Memory B cell (primary cell): ENCODE data around the gene DNAI1.

Source experiments
- ATAC-seq: fragments of 150-1000 bp; cut with Tn5 transposase; 2 replicates; pipeline ENCODE4 v1.10.0; 2021; ENCODE audit warnings: low read depth, mild to moderate bottlenecking, moderate library complexity
- DNase-seq, 2 donors: peaks; one replicate each; pipeline ENCODE4 v3.0.0; 2022; ENCODE audit warnings: low spot score in 2 of 2
- H3K27ac Mint-ChIP-seq: one replicate; pipeline ENCODE4 v1.8.0; 2022; ENCODE audit warnings: mild to moderate bottlenecking, moderate library complexity, mixed read lengths
- H3K27me3 Mint-ChIP-seq: one replicate; pipeline ENCODE4 v1.8.0; 2022; ENCODE audit warnings: mixed read lengths
- H3K36me3 Mint-ChIP-seq: one replicate; pipeline ENCODE4 v1.8.0; 2022; ENCODE audit warnings: mild to moderate bottlenecking, mixed read lengths
- H3K4me1 Mint-ChIP-seq: one replicate; pipeline ENCODE4 v1.8.0; 2022; ENCODE audit warnings: mixed read lengths
- H3K4me3 Mint-ChIP-seq: one replicate; pipeline ENCODE4 v1.8.0; 2022; ENCODE audit warnings: mild to moderate bottlenecking, moderate library complexity, mixed read lengths
- H3K9me3 Mint-ChIP-seq: one replicate; pipeline ENCODE4 v1.8.0; 2022; ENCODE audit warnings: mixed read lengths

DNAI1 gene

GRCh38 chr9:34563262-34563661 is 104.7 kb downstream of the DNAI1 start:
- Mint-ChIP-seq H3K4me3 (no peak overlapping the region), H3K27ac (no peak overlapping the region), H3K27me3 (peaks cover 44% of the 10 kb centered on the region), H3K36me3 (peaks cover 2% of the 10 kb centered on the region), H3K4me1 (no peaks in the 10 kb centered on the region), H3K9me3 (no peaks in the 10 kb centered on the region)
- no peak for ATAC-seq
- no peak for DNase-seq

DNA sequence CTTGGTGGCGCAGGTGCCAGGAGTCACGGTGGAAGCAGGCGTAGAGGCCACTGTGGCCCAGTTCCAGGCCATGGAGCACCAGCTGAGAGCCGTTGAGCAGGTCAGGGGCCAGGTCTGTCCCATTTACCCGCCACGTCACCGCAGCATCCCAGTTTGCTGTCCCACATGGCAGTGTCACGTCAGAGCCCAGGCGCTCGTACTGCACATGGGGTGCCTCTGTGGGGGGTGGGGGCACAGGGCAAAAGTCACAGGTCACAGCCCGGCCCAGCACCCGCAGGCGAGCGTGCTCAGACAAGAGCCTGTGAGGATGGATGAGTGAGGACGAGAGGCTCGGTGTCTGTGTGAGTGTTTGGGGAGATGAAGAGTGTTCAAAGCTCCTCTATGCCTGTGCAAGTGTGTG is 106.0 kb downstream of the DNAI1 start:
- H3K4me3 Mint-ChIP-seq, result no peak overlapping the region
- peaks cover 42% of the 10 kb centered on the region for H3K27me3 Mint-ChIP-seq
- peaks cover 2% of the 10 kb centered on the region for H3K36me3 Mint-ChIP-seq
- no peak overlapping the region for H3K27ac Mint-ChIP-seq
- no peak for ATAC-seq
- no peak for DNase-seq
- H3K9me3 Mint-ChIP-seq, result no peaks in the 10 kb centered on the region
- H3K4me1 Mint-ChIP-seq, result no peaks in the 10 kb centered on the region

GRCh38 chr9:34565856-34566255 is 107.3 kb downstream of the DNAI1 start:
- DNase-seq (no peak), ATAC-seq (no peak)
- no peak overlapping the region for H3K27ac Mint-ChIP-seq
- peaks cover 36% of the 10 kb centered on the region for H3K27me3 Mint-ChIP-seq
- H3K9me3 Mint-ChIP-seq, result no peaks in the 10 kb centered on the region
- H3K36me3 Mint-ChIP-seq, result peaks cover 2% of the 10 kb centered on the region
- H3K4me1 Mint-ChIP-seq, result no peaks in the 10 kb centered on the region
- H3K4me3 Mint-ChIP-seq, result no peak overlapping the region

DNA sequence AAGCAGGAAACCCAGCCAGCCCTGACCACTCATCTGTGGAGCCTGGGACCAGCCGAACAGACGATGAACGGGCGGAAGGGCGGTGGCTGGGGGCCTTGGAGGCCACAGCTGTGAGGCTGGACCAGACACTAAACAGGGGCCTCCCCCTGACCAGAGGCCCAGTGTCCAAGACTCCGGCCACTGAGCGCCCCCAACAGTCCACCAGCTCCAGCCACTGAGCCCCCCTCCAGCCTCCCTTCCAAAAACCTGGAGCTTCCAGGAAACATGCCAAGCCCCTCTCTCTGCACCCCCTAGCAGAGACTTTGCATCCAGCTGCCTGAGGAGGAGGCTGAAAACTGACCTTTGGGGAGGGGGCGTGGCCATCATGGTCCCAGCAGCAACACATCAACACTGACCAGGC is 107.7 kb downstream of the DNAI1 start:
- Mint-ChIP-seq H3K27me3 (peaks cover 38% of the 10 kb centered on the region), H3K36me3 (peaks cover 2% of the 10 kb centered on the region), H3K27ac (no peak overlapping the region), H3K9me3 (no peaks in the 10 kb centered on the region), H3K4me3 (no peak overlapping the region), H3K4me1 (no peaks in the 10 kb centered on the region)
- no peak for DNase-seq
- ATAC-seq, result no peak

- peaks cover 2% of the 10 kb centered on the region for H3K36me3 Mint-ChIP-seq
- no peak overlapping the region for H3K27ac Mint-ChIP-seq
- ATAC-seq (no peak), DNase-seq (no peak)
- H3K27me3 Mint-ChIP-seq, result peaks cover 38% of the 10 kb centered on the region
- no peak overlapping the region for H3K4me3 Mint-ChIP-seq
- H3K9me3 Mint-ChIP-seq, result no peaks in the 10 kb centered on the region
- H3K4me1 Mint-ChIP-seq, result peaks cover 3% of the 10 kb centered on the region
These were observed 108.4 kb downstream of the DNAI1 start for GRCh38 chr9:34566972-34567371.

DNA sequence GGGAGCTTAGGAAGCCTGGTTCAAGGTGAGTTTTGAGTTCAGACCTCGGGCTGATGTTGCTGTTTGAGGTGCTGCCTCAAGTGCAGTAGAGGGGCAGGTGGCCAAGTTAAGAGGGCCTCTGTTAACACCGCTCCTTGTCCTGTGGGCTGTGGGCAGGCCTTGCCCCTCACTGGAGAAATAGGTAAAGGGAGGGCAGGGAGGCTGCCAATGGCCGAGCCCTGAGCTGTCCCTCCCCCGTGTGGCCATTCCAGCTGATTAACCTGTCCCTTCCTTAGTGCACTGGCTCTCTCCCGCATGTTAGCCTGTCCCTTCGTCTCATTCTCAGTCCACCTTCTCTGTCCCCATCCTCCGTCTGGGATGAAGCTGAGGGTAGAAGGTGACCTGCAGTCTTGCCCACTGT is 109.5 kb downstream of the DNAI1 start:
- Mint-ChIP-seq H3K27me3 (peaks cover 35% of the 10 kb centered on the region), H3K36me3 (no peaks in the 10 kb centered on the region), H3K9me3 (no peaks in the 10 kb centered on the region), H3K4me1 (peaks cover 3% of the 10 kb centered on the region), H3K4me3 (no peak overlapping the region), H3K27ac (no peak overlapping the region)
- DNase-seq (no peak), ATAC-seq (no peak)

- peaks cover 35% of the 10 kb centered on the region for H3K27me3 Mint-ChIP-seq
- no peak for DNase-seq
- no peak overlapping the region for H3K4me3 Mint-ChIP-seq
- no peak overlapping the region for H3K27ac Mint-ChIP-seq
- peaks cover 3% of the 10 kb centered on the region for H3K4me1 Mint-ChIP-seq
- no peaks in the 10 kb centered on the region for H3K9me3 Mint-ChIP-seq
- H3K36me3 Mint-ChIP-seq, result no peaks in the 10 kb centered on the region
- no peak for ATAC-seq
These were observed 110.2 kb downstream of the DNAI1 start for GRCh38 chr9:34568774-34569173.

DNA sequence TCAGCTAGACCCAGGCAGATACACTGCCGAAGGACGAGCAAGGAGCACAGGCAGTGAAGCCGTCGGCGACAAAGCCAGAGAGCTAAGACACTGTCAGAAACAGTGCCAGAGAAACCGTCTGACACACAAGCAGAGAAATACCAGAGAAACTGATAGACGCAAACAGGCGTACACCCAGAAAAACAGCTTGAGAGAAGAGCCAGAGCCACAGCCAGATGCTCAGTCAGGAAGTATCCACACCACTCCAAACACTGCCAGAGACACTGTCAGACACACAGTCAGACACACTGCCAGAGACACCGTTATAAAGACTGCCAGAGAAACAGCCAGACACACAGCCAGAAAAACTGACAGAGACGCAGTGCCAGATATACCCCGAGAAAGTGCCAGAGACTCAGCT is 111.8 kb downstream of the DNAI1 start:
- Mint-ChIP-seq H3K4me1 (peaks cover 3% of the 10 kb centered on the region), H3K9me3 (no peaks in the 10 kb centered on the region), H3K4me3 (no peak overlapping the region), H3K27ac (no peak overlapping the region), H3K36me3 (no peaks in the 10 kb centered on the region), H3K27me3 (peaks cover 30% of the 10 kb centered on the region)
- no peak for ATAC-seq
- DNase-seq, result no peak
